ENCODE results near the gene ROR1. TPM values are rescaled to one million over a fixed set of nuclear protein-coding genes. Genes with fewer than 3 reads are reported as not detected.

ROR1 gene
- total RNA-seq, 1 donor from 2014 or later: 30.3 TPM

GRCh38 chr1:63967901-63968300, 194.1 kb downstream of the ROR1 start:
- H4K20me1 ChIP-seq (ENCODE audit: low read depth): peaks cover 11% of the 10 kb centered on the region
- H3K9me3 ChIP-seq (ENCODE audit: low read depth): no peaks in the 10 kb centered on the region
- H3K36me3 ChIP-seq: no peaks in the 10 kb centered on the region
- Mint-ChIP-seq H3K27ac (no peak overlapping the region), H3K27me3 (ENCODE audit: insufficient read depth, low read depth) (no peaks in the 10 kb centered on the region), H3K36me3 (peaks cover 6% of the 10 kb centered on the region), H3K4me1 (peaks cover 7% of the 10 kb centered on the region), H3K4me3 (no peak overlapping the region), H3K9me3 (no peaks in the 10 kb centered on the region)
- H3K27ac ChIP-seq: no peak overlapping the region
- H3K9ac ChIP-seq: no peak overlapping the region
- H3K4me1 ChIP-seq: no peaks in the 10 kb centered on the region
- TF ChIP-seq EZH2phosphoT487 (IDR thresholded peaks at IDR 0.05) (no peak), EZH2 (IDR thresholded peaks at IDR 0.05) (no peak)
- TF ChIP-seq, protein P1, sequence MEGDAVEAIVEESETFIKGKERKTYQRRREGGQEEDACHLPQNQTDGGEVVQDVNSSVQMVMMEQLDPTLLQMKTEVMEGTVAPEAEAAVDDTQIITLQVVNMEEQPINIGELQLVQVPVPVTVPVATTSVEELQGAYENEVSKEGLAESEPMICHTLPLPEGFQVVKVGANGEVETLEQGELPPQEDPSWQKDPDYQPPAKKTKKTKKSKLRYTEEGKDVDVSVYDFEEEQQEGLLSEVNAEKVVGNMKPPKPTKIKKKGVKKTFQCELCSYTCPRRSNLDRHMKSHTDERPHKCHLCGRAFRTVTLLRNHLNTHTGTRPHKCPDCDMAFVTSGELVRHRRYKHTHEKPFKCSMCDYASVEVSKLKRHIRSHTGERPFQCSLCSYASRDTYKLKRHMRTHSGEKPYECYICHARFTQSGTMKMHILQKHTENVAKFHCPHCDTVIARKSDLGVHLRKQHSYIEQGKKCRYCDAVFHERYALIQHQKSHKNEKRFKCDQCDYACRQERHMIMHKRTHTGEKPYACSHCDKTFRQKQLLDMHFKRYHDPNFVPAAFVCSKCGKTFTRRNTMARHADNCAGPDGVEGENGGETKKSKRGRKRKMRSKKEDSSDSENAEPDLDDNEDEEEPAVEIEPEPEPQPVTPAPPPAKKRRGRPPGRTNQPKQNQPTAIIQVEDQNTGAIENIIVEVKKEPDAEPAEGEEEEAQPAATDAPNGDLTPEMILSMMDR (IDR thresholded peaks at IDR 0.05): no peak
- H3F3A ChIP-seq (ENCODE audit: low read depth): no peaks in the 10 kb centered on the region
- H3K4me3 ChIP-seq: no peak overlapping the region
- no peak for DNase-seq (ENCODE audit: low spot score)
- H3K27me3 ChIP-seq: no peaks in the 10 kb centered on the region
- no peak overlapping the region for H2AFZ ChIP-seq (replicated peaks)
- peaks cover 86% of the 10 kb centered on the region for H3K79me2 ChIP-seq (ENCODE audit: low read depth)
- H3K4me2 ChIP-seq: no peak overlapping the region

DNA sequence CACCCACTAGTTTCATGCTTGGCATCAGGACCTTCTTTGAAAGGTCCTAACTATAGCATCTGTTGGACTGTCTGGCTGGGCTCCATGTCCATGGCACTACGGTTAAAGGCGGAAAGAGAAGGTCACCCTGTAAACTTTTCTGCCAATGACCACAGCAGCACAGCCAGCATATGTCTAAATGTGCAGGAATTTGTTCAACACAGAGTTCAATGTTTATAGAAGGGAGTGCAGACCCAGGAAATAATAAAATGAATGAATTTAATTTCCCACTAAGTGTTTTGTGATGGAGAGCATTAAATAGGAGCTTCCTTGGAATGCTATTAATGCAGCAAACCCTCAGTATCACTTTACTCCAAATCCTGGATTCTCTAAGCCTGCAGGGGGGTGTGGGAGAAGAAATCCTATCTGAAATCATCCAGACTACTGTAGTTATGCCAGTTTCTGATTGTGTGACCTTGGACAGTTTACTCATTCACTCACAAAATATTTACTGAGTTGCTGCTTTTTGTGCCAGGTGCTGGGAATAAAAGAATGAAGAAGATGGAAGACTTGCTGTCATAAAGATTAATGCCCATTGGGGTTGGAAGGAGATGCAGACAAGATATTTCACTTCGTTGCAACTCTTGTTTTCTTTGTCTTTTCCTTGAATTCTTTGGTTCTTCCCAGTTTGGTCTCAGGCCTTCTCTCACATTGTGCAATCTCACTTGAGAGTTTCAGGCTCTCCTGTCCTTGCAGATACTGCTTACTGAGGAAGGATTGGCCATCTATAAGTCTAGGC, 195.0 kb downstream of the ROR1 start:
- Mint-ChIP-seq H3K4me1 (peaks cover 7% of the 10 kb centered on the region), H3K36me3 (peaks cover 6% of the 10 kb centered on the region), H3K4me3 (no peak overlapping the region), H3K27me3 (ENCODE audit: insufficient read depth, low read depth) (no peaks in the 10 kb centered on the region), H3K9me3 (no peaks in the 10 kb centered on the region), H3K27ac (no peak overlapping the region)
- peaks cover 11% of the 10 kb centered on the region for H4K20me1 ChIP-seq (ENCODE audit: low read depth)
- H3K27me3 ChIP-seq: no peaks in the 10 kb centered on the region
- H2AFZ ChIP-seq (replicated peaks): no peak overlapping the region
- H3K79me2 ChIP-seq (ENCODE audit: low read depth): peaks cover 91% of the 10 kb centered on the region
- H3K9ac ChIP-seq: no peak overlapping the region
- no peak for DNase-seq (ENCODE audit: low spot score)
- H3K27ac ChIP-seq: no peak overlapping the region
- no peaks in the 10 kb centered on the region for H3K9me3 ChIP-seq (ENCODE audit: low read depth)
- no peak overlapping the region for H3K4me2 ChIP-seq
- H3K36me3 ChIP-seq: no peaks in the 10 kb centered on the region
- H3F3A ChIP-seq (ENCODE audit: low read depth): no peaks in the 10 kb centered on the region
- H3K4me3 ChIP-seq: no peak overlapping the region
- H3K4me1 ChIP-seq: no peaks in the 10 kb centered on the region
- TF ChIP-seq, protein P1 (IDR thresholded peaks at IDR 0.05): no peak
- TF ChIP-seq EZH2 (IDR thresholded peaks at IDR 0.05) (no peak), EZH2phosphoT487 (IDR thresholded peaks at IDR 0.05) (no peak)

GRCh38 chr1:63969441-63969901, 195.7 kb downstream of the ROR1 start:
- Histone ChIP-seq H3K4me3 (no peak overlapping the region), H3K4me1 (no peaks in the 10 kb centered on the region), H3K79me2 (ENCODE audit: low read depth) (peaks cover 92% of the 10 kb centered on the region), H3K9ac (no peak overlapping the region), H2AFZ (replicated peaks) (no peak overlapping the region), H3K27me3 (no peaks in the 10 kb centered on the region), H3K4me2 (no peak overlapping the region), H4K20me1 (ENCODE audit: low read depth) (peaks cover 11% of the 10 kb centered on the region), H3F3A (ENCODE audit: low read depth) (no peaks in the 10 kb centered on the region), H3K36me3 (no peaks in the 10 kb centered on the region), H3K27ac (no peak overlapping the region), H3K9me3 (ENCODE audit: low read depth) (no peaks in the 10 kb centered on the region)
- Mint-ChIP-seq H3K9me3 (no peaks in the 10 kb centered on the region), H3K36me3 (peaks cover 6% of the 10 kb centered on the region), H3K4me3 (no peak overlapping the region), H3K27ac (no peak overlapping the region), H3K4me1 (peaks cover 7% of the 10 kb centered on the region), H3K27me3 (ENCODE audit: insufficient read depth, low read depth) (no peaks in the 10 kb centered on the region)
- DNase-seq (ENCODE audit: low spot score): no peak
- TF ChIP-seq EZH2 (IDR thresholded peaks at IDR 0.05) (no peak), EZH2phosphoT487 (IDR thresholded peaks at IDR 0.05) (no peak)
- TF ChIP-seq, protein P1 (IDR thresholded peaks at IDR 0.05): no peak

Data from neural progenitor cell (in vitro differentiated cells).